IPS-15b (cell line): ENCODE results near the gene PSMB10.
A peak's percentile ranks its signal among the peaks of the same experiment; 100 is the strongest.
"Not testable (repeated sequence)": the region's sequence is repeated elsewhere in the genome, so short reads cannot be mapped to it uniquely, and the experiment has no call there.

ENCODE experiments used
- H3K27me3 ChIP-seq: one replicate; pipeline ENCODE4 v1.6.1; 2013; ENCODE audit warnings: low read length; ENCODE audit not compliant: control insufficient read depth, insufficient read depth
- H3K36me3 ChIP-seq: one replicate; pipeline ENCODE4 v1.6.1; 2013; ENCODE audit warnings: low read length; ENCODE audit not compliant: control insufficient read depth, insufficient read depth
- H3K4me1 ChIP-seq: one replicate; pipeline ENCODE4 v1.6.1; 2013; ENCODE audit warnings: mild to moderate bottlenecking, low read length; ENCODE audit not compliant: control insufficient read depth, insufficient read depth
- H3K4me3 ChIP-seq: one replicate; pipeline ENCODE4 v1.5.1; 2013; ENCODE audit warnings: low read depth, low read length
- H3K9ac ChIP-seq: one replicate; pipeline ENCODE4 v1.6.1; 2013; ENCODE audit warnings: low read depth, mild to moderate bottlenecking, low read length
- H3K9me3 ChIP-seq: one replicate; pipeline ENCODE4 v1.6.1; 2013; ENCODE audit warnings: mild to moderate bottlenecking, low read length; ENCODE audit not compliant: control insufficient read depth, insufficient read depth

The PSMB10 gene

GRCh38 chr16:67915496-67915769 lies 21.2 kb downstream of the PSMB10 start:
- H3K9me3 ChIP-seq, H3K9ac ChIP-seq, H3K4me3 ChIP-seq, H3K4me1 ChIP-seq, H3K27me3 ChIP-seq: not testable (repeated sequence)
- peaks cover 11% of the 10 kb centered on the region for H3K36me3 ChIP-seq

GRCh38 chr16:67914758-67915495 lies 21.7 kb downstream of the PSMB10 start:
- peaks cover 14% of the 10 kb centered on the region for H3K36me3 ChIP-seq
- no peaks in the 10 kb centered on the region for H3K27me3 ChIP-seq
- H3K9me3 ChIP-seq = no peaks in the 10 kb centered on the region
- no peak overlapping the region for H3K9ac ChIP-seq
- H3K4me1 ChIP-seq = peaks cover 5% of the 10 kb centered on the region
- H3K4me3 ChIP-seq = no peak overlapping the region

GRCh38 chr16:67910158-67910557 lies 26.5 kb downstream of the PSMB10 start:
- Histone ChIP-seq H3K36me3 (peaks cover 15% of the 10 kb centered on the region), H3K9me3 (no peaks in the 10 kb centered on the region), H3K27me3 (no peaks in the 10 kb centered on the region), H3K4me1 (peaks cover 2% of the 10 kb centered on the region), H3K4me3 (no peak overlapping the region), H3K9ac (no peak overlapping the region)

GRCh38 chr16:67909056-67909742 lies 27.5 kb downstream of the PSMB10 start:
- Histone ChIP-seq H3K4me1 (no peaks in the 10 kb centered on the region), H3K4me3 (no peak overlapping the region), H3K27me3 (no peaks in the 10 kb centered on the region), H3K36me3 (peaks cover 15% of the 10 kb centered on the region), H3K9ac (no peak overlapping the region), H3K9me3 (no peaks in the 10 kb centered on the region)

GRCh38 chr16:67907397-67908180 lies 29.1 kb downstream of the PSMB10 start:
- Histone ChIP-seq H3K9ac (no peak overlapping the region), H3K9me3 (no peaks in the 10 kb centered on the region), H3K27me3 (no peaks in the 10 kb centered on the region), H3K4me1 (no peaks in the 10 kb centered on the region), H3K4me3 (no peak overlapping the region), H3K36me3 (peaks cover 15% of the 10 kb centered on the region)

GRCh38 chr16:67902831-67903230 lies 33.8 kb downstream of the PSMB10 start:
- Histone ChIP-seq H3K9ac (no peak overlapping the region), H3K4me3 (no peak overlapping the region), H3K9me3 (no peaks in the 10 kb centered on the region), H3K36me3 (no peaks in the 10 kb centered on the region), H3K4me1 (no peaks in the 10 kb centered on the region), H3K27me3 (no peaks in the 10 kb centered on the region)

- no peaks in the 10 kb centered on the region for H3K36me3 ChIP-seq
- H3K9me3 ChIP-seq = no peaks in the 10 kb centered on the region
Observed at GRCh38 chr16:67901734-67902133, 34.9 kb downstream of the PSMB10 start.

GRCh38 chr16:67897231-67897630 lies 39.4 kb downstream of the PSMB10 start:
- Histone ChIP-seq H3K4me3 (no peak overlapping the region), H3K9ac (no peak overlapping the region), H3K27me3 (no peaks in the 10 kb centered on the region), H3K36me3 (no peaks in the 10 kb centered on the region), H3K9me3 (no peaks in the 10 kb centered on the region), H3K4me1 (peaks cover 4% of the 10 kb centered on the region)

More at GRCh38 chr16:67901734-67902133, 34.9 kb downstream of the PSMB10 start:
- Histone ChIP-seq H3K4me1 (no peaks in the 10 kb centered on the region), H3K27me3 (no peaks in the 10 kb centered on the region), H3K4me3 (no peak overlapping the region), H3K9ac (no peak overlapping the region)

- peaks cover 4% of the 10 kb centered on the region for H3K4me1 ChIP-seq
- H3K9me3 ChIP-seq = no peaks in the 10 kb centered on the region
- H3K9ac ChIP-seq = peak overlapping the region; percentile 91
- H3K36me3 ChIP-seq = no peaks in the 10 kb centered on the region
- peak overlapping the region; percentile 98 for H3K4me3 ChIP-seq
- no peaks in the 10 kb centered on the region for H3K27me3 ChIP-seq
Observed at GRCh38 chr16:67893743-67894399, 42.8 kb downstream of the PSMB10 start.

GRCh38 chr16:67892899-67893742 lies 43.5 kb downstream of the PSMB10 start, which contains the start of gene PSKH1:
TSS of gene PSKH1 (plus strand) at chr16:67893254. CDS start at chr16:67908750, 15,496 bp downstream.
- Histone ChIP-seq H3K27me3 (no peaks in the 10 kb centered on the region), H3K9ac (peak within 1 kb of the TSS; percentile 91), H3K4me1 (peaks cover 4% of the 10 kb centered on the region), H3K4me3 (peak within 1 kb of the TSS; percentile 98), H3K36me3 (no peaks in the 10 kb centered on the region), H3K9me3 (no peaks in the 10 kb centered on the region)

- Histone ChIP-seq H3K36me3 (no peaks in the 10 kb centered on the region), H3K4me1 (peaks cover 4% of the 10 kb centered on the region)
Observed at GRCh38 chr16:67892375-67892774, 44.3 kb downstream of the PSMB10 start.

More at GRCh38 chr16:67892375-67892774, 44.3 kb downstream of the PSMB10 start:
- Histone ChIP-seq H3K4me3 (peak overlapping the region; percentile 60), H3K9ac (peak overlapping the region; percentile 65), H3K9me3 (no peaks in the 10 kb centered on the region), H3K27me3 (no peaks in the 10 kb centered on the region)
